AG10803 (cell line): ENCODE measurements around the gene GPR173.

Source experiments
- DNase-seq: peaks from one replicate; pipeline ENCODE4 v3.0.0; 2010; ENCODE audit warnings: low read depth
- H3K4me3 ChIP-seq: 2 replicates; pipeline ENCODE4 v1.5.1; 2011; ENCODE audit warnings: mild to moderate bottlenecking, low read length, control low read depth
- CTCF ChIP-seq: conservative IDR thresholded peaks from 2 replicates; pipeline ENCODE4 v1.5.1; 2011; ENCODE audit warnings: mild to moderate bottlenecking, low read length, control low read depth, inconsistent platforms

GPR173 gene

GRCh38 chrX:53048169-53049126, at the start of gene GPR173:
TSS of gene GPR173 (plus strand) at chrX:53048789. CDS start at chrX:53076622, 27,833 bp downstream.
- peak; percentile 74 for DNase-seq
- H3K4me3 ChIP-seq = peak within 1 kb of the TSS; percentile 67
- TF ChIP-seq CTCF = no peak

GRCh38 chrX:53000447-53001135, 48.0 kb upstream of the GPR173 start:
- TF ChIP-seq CTCF = no peak
- no peak overlapping the region for H3K4me3 ChIP-seq
- DNase-seq = no peak

- no peak for DNase-seq
- TF ChIP-seq CTCF = no peak
- H3K4me3 ChIP-seq = no peak overlapping the region
Measured at GRCh38 chrX:53001958-53002357, 46.6 kb upstream of the GPR173 start.

DNA sequence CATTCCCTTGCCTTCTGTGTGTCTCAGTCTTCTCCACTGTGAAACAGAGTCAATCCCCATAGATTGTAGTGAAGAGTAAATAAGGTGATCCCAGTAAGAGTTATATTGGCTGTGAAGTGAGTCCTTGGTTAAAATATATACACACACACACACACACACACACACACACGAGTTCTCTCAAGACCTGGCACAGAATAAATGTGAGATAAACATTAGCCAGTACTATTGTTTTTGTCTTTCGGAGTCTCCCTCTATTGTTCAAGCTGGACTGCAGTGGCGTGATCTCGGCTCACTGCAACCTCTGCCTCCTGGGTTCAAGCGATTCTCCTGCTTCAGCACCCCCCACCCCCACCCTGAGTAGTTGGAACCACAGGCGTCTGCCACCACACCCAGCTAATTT, 45.5 kb upstream of the GPR173 start:
- no peak for TF ChIP-seq CTCF
- no peak overlapping the region for H3K4me3 ChIP-seq
- no peak for DNase-seq

- no peak overlapping the region for H3K4me3 ChIP-seq
- DNase-seq = no peak
- TF ChIP-seq CTCF = no peak
Measured at GRCh38 chrX:53004038-53004437, 44.6 kb upstream of the GPR173 start.

- TF ChIP-seq CTCF = no peak
- DNase-seq = no peak
- no peak overlapping the region for H3K4me3 ChIP-seq
Measured at GRCh38 chrX:53004811-53005210, 43.8 kb upstream of the GPR173 start.
